ENCODE data around the gene SHB.

SHB gene

DNA sequence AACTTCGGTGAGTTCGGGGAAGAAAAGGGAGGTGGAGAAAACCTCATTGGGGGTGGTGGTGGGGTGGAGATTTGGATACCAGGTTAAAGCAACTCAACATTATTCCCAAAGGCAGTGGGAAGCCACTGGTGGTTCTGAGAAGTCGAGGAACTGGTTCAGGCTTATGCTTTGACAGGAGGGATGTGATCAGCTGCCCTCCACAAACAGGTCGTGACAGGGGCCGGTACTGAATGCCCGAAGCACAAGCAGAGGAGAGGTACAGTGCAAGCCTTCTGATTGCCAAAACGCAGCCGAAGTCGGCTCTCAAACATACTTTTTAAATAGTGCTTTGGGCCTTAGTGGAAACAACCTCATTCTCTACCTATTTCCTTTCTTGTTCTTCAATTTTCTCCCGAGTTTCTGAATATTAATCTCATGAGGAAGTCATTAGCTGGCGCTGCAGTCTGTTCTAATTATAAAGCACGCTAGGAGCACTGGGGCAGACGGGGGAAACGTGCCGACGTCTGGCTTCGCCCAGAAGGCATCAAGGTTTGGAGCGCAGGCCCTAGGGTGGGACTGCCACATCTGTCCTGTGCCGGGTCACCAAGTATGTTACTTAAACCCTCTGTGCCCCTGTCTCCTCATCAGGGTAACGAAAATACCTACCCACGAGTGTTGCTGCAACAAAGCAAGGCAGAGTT lies 27.3 kb downstream of the SHB start:
- ChIA-PET CTCF (interaction anchor here (1.6 to 2.0 kb wide), 2 partner anchors 12 to 128 kb away, joined by 4 read pairs; no protein-coding TSS in a partner anchor), POLR2A (no interaction called here)
- Histone ChIP-seq H3K4me3 (ENCODE audit: control insufficient read depth in 1 of 7, extremely low read depth in 1 of 7, insufficient read depth in 4 of 7, low read depth in 2 of 7, low read length in 6 of 7) (no peak overlapping the region), H3K9me3 (ENCODE audit: control extremely low read depth in 1 of 5, control insufficient read depth in 4 of 5, insufficient read depth in 2 of 5, low read depth in 1 of 5, low read length in 4 of 5) (no peaks in the 10 kb centered on the region), H3K4me1 (ENCODE audit: control extremely low read depth in 1 of 4, control insufficient read depth in 4 of 4, insufficient read depth in 4 of 4, low read length in 3 of 4) (peaks cover 0 to 33% (median 11%) of the 10 kb centered on the region in 4 experiments), H3K27ac (ENCODE audit: insufficient read depth in 1 of 2, low read depth in 1 of 2, low read length in 2 of 2, poor library complexity in 1 of 2, severe bottlenecking in 2 of 2) (no peak overlapping the region), H3K27me3 (replicated peaks in 2 of 5; ENCODE audit: control insufficient read depth in 4 of 5, insufficient read depth in 5 of 5, low read length in 4 of 5) (no peaks in the 10 kb centered on the region), H3K36me3 (ENCODE audit: control insufficient read depth in 4 of 4, insufficient read depth in 4 of 4, low read length in 3 of 4) (no peaks in the 10 kb centered on the region)
- WGBS (ENCODE audit: insufficient coverage): 90% methylated on average over 16 of the region's 21 CpGs
- no peak for DNase-seq

DNA sequence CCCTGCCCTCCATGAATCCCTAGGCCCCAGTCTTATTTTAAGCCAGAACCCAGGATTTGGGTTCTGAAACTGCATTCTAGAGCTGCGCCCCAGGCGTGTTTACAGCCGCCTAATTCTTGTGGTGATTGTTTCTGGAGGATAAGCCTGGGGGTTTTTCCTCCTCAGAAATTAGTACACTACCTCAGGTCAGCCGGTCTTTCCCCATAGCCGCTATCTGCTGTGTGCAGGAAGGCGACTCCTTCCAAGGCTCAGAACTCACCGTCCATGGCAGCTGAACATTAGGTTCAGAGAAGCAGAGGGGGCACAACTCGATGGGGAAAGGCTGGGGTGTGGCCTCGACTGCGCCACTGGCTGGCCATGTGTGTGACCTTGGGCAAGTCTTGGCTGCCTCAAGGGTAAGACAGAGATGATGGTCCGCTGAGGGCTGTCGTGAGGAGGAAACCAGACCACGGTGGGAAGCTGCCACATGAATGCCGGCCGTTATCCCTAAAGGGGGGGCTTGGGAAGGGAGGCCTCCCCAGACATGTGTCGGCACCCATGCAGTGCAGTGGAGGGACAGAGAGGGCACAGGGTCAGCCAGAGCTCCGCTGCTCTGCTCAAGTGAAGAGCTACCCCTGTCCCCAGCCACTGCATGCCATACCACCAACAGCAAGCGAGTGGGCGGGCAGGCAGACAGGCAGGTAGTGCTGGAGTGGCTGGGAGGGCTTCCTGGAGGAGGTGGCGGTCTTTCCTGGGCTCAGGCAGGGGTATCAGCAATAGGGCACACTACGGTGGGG lies 28.9 kb downstream of the SHB start:
- 91% methylated on average over 17 of the region's 21 CpGs for WGBS (ENCODE audit: insufficient coverage)
- ChIA-PET CTCF (interaction anchor here (0.9 to 1.5 kb wide), 2 partner anchors 20 to 127 kb away, joined by 3 read pairs; no protein-coding TSS in a partner anchor), POLR2A (no interaction called here)
- Histone ChIP-seq H3K27ac (ENCODE audit: insufficient read depth in 1 of 2, low read depth in 1 of 2, low read length in 2 of 2, poor library complexity in 1 of 2, severe bottlenecking in 2 of 2) (peak overlapping the region in 1 of 2 experiments; percentile 74), H3K36me3 (ENCODE audit: control insufficient read depth in 4 of 4, insufficient read depth in 4 of 4, low read length in 3 of 4) (no peaks in the 10 kb centered on the region), H3K4me1 (ENCODE audit: control extremely low read depth in 1 of 4, control insufficient read depth in 4 of 4, insufficient read depth in 4 of 4, low read length in 3 of 4) (peaks cover 0 to 42% (median 10%) of the 10 kb centered on the region in 4 experiments), H3K27me3 (replicated peaks in 2 of 5; ENCODE audit: control insufficient read depth in 4 of 5, insufficient read depth in 5 of 5, low read length in 4 of 5) (no peaks in the 10 kb centered on the region), H3K4me3 (ENCODE audit: control insufficient read depth in 1 of 7, extremely low read depth in 1 of 7, insufficient read depth in 4 of 7, low read depth in 2 of 7, low read length in 6 of 7) (no peak overlapping the region), H3K9me3 (ENCODE audit: control extremely low read depth in 1 of 5, control insufficient read depth in 4 of 5, insufficient read depth in 2 of 5, low read depth in 1 of 5, low read length in 4 of 5) (no peaks in the 10 kb centered on the region)
- peak in 2 of 3 donors; percentile 50 to 70 for DNase-seq

DNA sequence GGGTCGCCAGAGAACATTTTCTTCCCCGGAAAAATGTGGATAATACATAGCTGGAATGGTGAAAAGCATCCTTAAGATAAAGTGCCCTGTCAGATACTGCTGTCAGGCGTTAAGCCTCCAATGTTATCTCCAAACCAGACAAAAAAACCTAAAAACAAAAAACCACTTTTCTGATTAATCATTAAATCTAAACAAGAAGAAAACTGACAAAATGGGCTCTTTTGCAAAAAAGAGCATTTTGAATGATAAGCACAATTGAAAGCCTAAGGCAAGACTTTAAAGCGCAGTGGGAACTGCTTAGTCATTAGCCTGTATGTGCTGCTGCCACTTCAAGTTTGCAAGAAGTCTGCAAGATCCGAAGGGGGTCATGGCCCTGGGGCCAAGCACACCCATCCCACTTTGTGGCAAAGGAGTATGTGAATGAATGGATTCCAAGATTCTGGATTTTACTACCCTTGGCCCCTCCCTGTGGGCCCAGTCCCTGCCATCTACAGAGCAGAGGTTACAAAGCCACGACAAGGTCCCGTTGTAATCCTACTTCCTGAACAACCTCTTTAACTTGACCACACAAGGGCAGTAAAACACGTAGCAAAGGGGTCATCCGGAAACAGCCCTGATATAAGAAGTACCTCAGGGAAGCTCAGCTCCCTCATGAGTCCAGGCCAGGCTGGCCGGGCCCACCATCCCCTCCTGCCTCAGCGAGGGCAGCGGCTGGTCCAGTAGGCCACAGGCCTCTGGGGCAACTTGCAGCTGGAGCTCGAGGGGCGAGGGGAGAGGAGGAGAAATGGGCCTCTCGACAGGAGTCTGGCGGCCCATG lies 29.7 kb downstream of the SHB start:
- peak overlapping the region in 1 of 7 experiments; percentile 26 for H3K4me3 ChIP-seq (ENCODE audit: control insufficient read depth in 1 of 7, extremely low read depth in 1 of 7, insufficient read depth in 4 of 7, low read depth in 2 of 7, low read length in 6 of 7)
- no peaks in the 10 kb centered on the region for H3K27me3 ChIP-seq (replicated peaks in 2 of 5; ENCODE audit: control insufficient read depth in 4 of 5, insufficient read depth in 5 of 5, low read length in 4 of 5)
- H3K36me3 ChIP-seq (ENCODE audit: control insufficient read depth in 4 of 4, insufficient read depth in 4 of 4, low read length in 3 of 4): no peaks in the 10 kb centered on the region
- H3K4me1 ChIP-seq (ENCODE audit: control extremely low read depth in 1 of 4, control insufficient read depth in 4 of 4, insufficient read depth in 4 of 4, low read length in 3 of 4): peaks cover 0 to 43% (median 10%) of the 10 kb centered on the region in 4 experiments
- peak overlapping the region in 1 of 2 experiments; percentile 74 for H3K27ac ChIP-seq (ENCODE audit: insufficient read depth in 1 of 2, low read depth in 1 of 2, low read length in 2 of 2, poor library complexity in 1 of 2, severe bottlenecking in 2 of 2)
- ChIA-PET CTCF (interaction anchor here (0.9 to 1.6 kb wide), 3 partner anchors 13 to 126 kb away, joined by 3 read pairs; no protein-coding TSS in a partner anchor), POLR2A (no interaction called here)
- WGBS (ENCODE audit: insufficient coverage): 65% methylated on average over 8 of the region's 16 CpGs
- H3K9me3 ChIP-seq (ENCODE audit: control extremely low read depth in 1 of 5, control insufficient read depth in 4 of 5, insufficient read depth in 2 of 5, low read depth in 1 of 5, low read length in 4 of 5): no peaks in the 10 kb centered on the region
- DNase-seq: peak in 2 of 3 donors; percentile 65 to 77

DNA sequence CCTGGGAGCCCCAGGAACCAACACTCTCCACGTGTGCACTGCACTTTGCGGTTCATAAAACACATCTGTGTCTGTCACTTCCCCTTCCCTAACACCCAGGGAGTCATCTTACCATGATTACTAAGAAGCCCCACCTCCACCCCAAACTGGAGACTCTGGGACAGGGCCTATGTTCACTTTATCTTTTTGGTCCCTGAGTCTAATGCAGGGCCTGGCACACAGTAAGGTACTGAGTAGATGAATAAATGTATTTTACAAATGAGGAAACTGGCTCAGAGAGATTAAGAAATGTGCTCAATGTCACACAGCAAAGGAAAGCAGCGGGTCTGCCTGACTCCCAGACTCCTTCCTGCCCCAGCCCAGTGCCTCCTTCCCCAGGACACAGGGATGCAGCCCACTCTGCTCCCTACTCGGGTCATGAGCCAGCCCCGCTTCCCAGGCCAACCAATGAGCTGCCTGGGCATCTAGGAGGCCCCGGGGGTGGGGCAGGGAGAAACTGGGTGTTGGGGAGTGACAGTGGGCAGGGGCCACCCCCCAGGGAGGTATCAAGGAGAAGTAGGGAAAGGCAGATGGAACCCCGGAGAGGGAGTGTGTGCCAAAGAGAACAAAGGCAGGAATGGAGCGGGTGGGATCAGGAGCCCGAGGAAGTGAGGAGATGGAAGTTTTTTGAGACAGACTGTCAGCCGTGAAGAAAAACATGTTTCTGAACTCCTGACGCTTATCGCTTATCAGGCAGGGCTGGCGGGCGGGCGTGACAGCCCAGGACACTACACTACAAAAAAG lies 30.5 kb downstream of the SHB start:
- Histone ChIP-seq H3K36me3 (ENCODE audit: control insufficient read depth in 4 of 4, insufficient read depth in 4 of 4, low read length in 3 of 4) (no peaks in the 10 kb centered on the region), H3K9me3 (ENCODE audit: control extremely low read depth in 1 of 5, control insufficient read depth in 4 of 5, insufficient read depth in 2 of 5, low read depth in 1 of 5, low read length in 4 of 5) (no peaks in the 10 kb centered on the region), H3K4me1 (ENCODE audit: control extremely low read depth in 1 of 4, control insufficient read depth in 4 of 4, insufficient read depth in 4 of 4, low read length in 3 of 4) (peaks cover 0 to 48% (median 10%) of the 10 kb centered on the region in 4 experiments), H3K27ac (ENCODE audit: insufficient read depth in 1 of 2, low read depth in 1 of 2, low read length in 2 of 2, poor library complexity in 1 of 2, severe bottlenecking in 2 of 2) (peak overlapping the region in 1 of 2 experiments; percentile 74), H3K27me3 (replicated peaks in 2 of 5; ENCODE audit: control insufficient read depth in 4 of 5, insufficient read depth in 5 of 5, low read length in 4 of 5) (no peaks in the 10 kb centered on the region), H3K4me3 (ENCODE audit: control insufficient read depth in 1 of 7, extremely low read depth in 1 of 7, insufficient read depth in 4 of 7, low read depth in 2 of 7, low read length in 6 of 7) (no peak overlapping the region)
- POLR2A ChIA-PET: no interaction called here
- CTCF ChIA-PET: interaction anchor here (1.6 kb wide), 1 partner anchor 12 kb away, joined by 3 read pairs; no protein-coding TSS in a partner anchor
- WGBS (ENCODE audit: insufficient coverage): 89% methylated on average over 10 of the region's 15 CpGs
- peak in 2 of 3 donors; percentile 53 to 56 for DNase-seq

GRCh38 chr9:38037981-38038306 lies 31.1 kb downstream of the SHB start:
- no peak overlapping the region for H3K4me3 ChIP-seq (ENCODE audit: control insufficient read depth in 1 of 7, extremely low read depth in 1 of 7, insufficient read depth in 4 of 7, low read depth in 2 of 7, low read length in 6 of 7)
- peaks cover 0 to 48% (median 10%) of the 10 kb centered on the region in 4 experiments for H3K4me1 ChIP-seq (ENCODE audit: control extremely low read depth in 1 of 4, control insufficient read depth in 4 of 4, insufficient read depth in 4 of 4, low read length in 3 of 4)
- H3K9me3 ChIP-seq (ENCODE audit: control extremely low read depth in 1 of 5, control insufficient read depth in 4 of 5, insufficient read depth in 2 of 5, low read depth in 1 of 5, low read length in 4 of 5): no peaks in the 10 kb centered on the region
- 100% methylated on average over 1 of the region's 5 CpGs for WGBS (ENCODE audit: insufficient coverage)
- POLR2A ChIA-PET: no interaction called here
- H3K27ac ChIP-seq (ENCODE audit: insufficient read depth in 1 of 2, low read depth in 1 of 2, low read length in 2 of 2, poor library complexity in 1 of 2, severe bottlenecking in 2 of 2): no peak overlapping the region
- no peaks in the 10 kb centered on the region for H3K27me3 ChIP-seq (replicated peaks in 2 of 5; ENCODE audit: control insufficient read depth in 4 of 5, insufficient read depth in 5 of 5, low read length in 4 of 5)
- DNase-seq: no peak
- no peaks in the 10 kb centered on the region for H3K36me3 ChIP-seq (ENCODE audit: control insufficient read depth in 4 of 4, insufficient read depth in 4 of 4, low read length in 3 of 4)
- CTCF ChIA-PET: interaction anchor here (1.6 kb wide), 1 partner anchor 11 kb away, joined by 3 read pairs; no protein-coding TSS in a partner anchor

DNA sequence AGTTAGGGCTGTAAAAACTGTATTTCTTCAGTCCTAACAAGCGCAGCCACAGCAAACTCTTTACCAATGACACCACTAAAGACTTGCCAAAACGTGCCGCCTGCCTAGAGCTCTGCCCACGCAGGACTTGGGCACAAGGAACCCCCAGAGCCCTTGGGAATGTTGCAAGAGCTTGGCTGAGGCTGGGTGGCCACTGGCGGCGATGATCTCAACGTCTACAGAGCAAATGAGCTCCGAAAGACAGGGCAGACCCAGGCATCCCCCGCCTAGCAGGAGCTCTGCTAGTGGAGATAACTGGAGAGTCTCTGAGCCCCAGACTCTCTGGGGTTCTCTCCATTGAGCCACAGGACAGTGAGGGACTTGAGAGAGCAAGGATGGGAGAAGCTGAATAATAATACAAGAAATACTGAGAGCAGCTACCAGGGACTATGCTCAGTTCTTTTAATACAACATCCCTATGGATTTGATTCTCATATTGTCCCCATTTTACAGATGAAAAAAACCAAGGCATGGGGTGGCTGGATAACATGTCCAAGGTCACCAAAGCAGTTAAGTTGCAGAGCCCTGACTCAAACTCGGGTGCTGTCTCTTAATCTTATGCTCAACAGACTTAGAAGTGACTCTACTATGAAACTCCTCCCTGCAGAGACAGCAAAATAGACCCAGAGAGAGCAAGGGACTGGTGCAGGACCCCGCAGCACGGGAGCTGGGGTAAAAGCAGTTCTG lies 32.5 kb downstream of the SHB start:
- Histone ChIP-seq H3K27me3 (replicated peaks in 2 of 5; ENCODE audit: control insufficient read depth in 4 of 5, insufficient read depth in 5 of 5, low read length in 4 of 5) (no peaks in the 10 kb centered on the region), H3K36me3 (ENCODE audit: control insufficient read depth in 4 of 4, insufficient read depth in 4 of 4, low read length in 3 of 4) (no peaks in the 10 kb centered on the region), H3K4me3 (ENCODE audit: control insufficient read depth in 1 of 7, extremely low read depth in 1 of 7, insufficient read depth in 4 of 7, low read depth in 2 of 7, low read length in 6 of 7) (no peak overlapping the region), H3K9me3 (ENCODE audit: control extremely low read depth in 1 of 5, control insufficient read depth in 4 of 5, insufficient read depth in 2 of 5, low read depth in 1 of 5, low read length in 4 of 5) (no peaks in the 10 kb centered on the region), H3K4me1 (ENCODE audit: control extremely low read depth in 1 of 4, control insufficient read depth in 4 of 4, insufficient read depth in 4 of 4, low read length in 3 of 4) (peaks cover 0 to 57% (median 12%) of the 10 kb centered on the region in 4 experiments), H3K27ac (ENCODE audit: insufficient read depth in 1 of 2, low read depth in 1 of 2, low read length in 2 of 2, poor library complexity in 1 of 2, severe bottlenecking in 2 of 2) (no peak overlapping the region)
- POLR2A ChIA-PET: no interaction called here
- no peak for DNase-seq
- CTCF ChIA-PET: interaction anchor here (0.9 to 1.1 kb wide), 3 partner anchors 10 to 80 kb away, joined by 3 read pairs; no protein-coding TSS in a partner anchor
- WGBS (ENCODE audit: insufficient coverage): 97% methylated on average over 12 of the region's 12 CpGs
